Measurements from ENCODE around the gene ITLN2.

- TF ChIP-seq CTCF (conservative IDR thresholded peaks at IDR 0.05; ENCODE audit: low read length) (no peak), EZH2phosphoT487 (IDR thresholded peaks at IDR 0.05; ENCODE audit: borderline replicate concordance) (no peak)
Measured at GRCh38 chr1:160996178-160996577, 41.6 kb upstream of the ITLN2 start.

Measured in Loucy (cell line).